DMS79 (cell line): ENCODE measurements around the gene HMGN3.
"Not testable (repeated sequence)": the region's sequence is repeated elsewhere in the genome, so short reads cannot be mapped to it uniquely, and the experiment has no call there.

Experiments used
- DNase-seq: peaks from one replicate; lab custom pipeline; 2025; lab: John Stamatoyannopoulos, UW

HMGN3 gene

DNA sequence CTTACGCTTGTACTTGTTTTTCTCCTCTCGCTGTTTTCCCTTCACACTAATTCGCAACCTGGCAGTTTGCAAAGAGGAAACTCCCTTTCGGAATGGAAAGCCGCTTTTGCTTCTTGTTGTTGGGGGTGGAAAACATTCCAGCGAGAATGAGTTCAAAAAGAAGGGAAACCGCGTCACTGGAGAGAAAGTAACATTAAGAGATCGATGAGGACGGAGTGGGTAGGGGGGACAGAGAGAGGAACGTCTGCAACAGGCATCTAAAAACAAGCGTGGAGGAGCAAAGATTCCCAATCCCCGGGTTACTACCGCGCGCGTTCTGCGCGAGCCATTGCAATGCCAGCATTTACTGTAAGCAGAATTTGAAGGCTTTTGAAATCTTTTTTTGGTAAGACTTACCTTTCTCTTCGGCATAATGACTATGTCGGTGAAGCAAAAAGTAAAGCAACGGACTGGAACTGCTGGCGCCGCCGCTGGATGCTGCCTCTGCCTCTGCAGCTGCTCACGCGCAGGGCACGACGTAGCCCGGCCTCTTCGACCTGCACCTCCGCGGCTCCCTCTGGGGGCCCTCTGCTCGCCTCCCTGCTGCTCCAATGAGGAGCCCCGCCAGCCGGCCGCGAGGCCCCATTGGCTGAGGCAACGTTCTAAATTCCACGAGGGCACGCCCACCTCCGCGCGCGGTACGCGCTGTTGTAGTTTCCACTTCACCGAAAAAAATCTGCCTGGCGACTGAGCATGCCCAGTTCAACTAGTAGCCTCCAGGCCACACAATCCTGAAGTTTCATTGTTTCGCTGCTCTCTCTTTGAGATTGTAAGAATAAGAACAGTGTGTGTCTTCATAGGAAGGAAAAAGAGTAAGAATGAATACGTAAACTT, at the start of gene HMGN3:
Gene HMGN3, minus strand, starts transcription at position 533 of the 873 bp plus-strand sequence.
- DNase-seq = peak; percentile 93

- DNase-seq = no peak
Measured at GRCh38 chr6:79280756-79281155, 46.3 kb upstream of the HMGN3 start.

DNA sequence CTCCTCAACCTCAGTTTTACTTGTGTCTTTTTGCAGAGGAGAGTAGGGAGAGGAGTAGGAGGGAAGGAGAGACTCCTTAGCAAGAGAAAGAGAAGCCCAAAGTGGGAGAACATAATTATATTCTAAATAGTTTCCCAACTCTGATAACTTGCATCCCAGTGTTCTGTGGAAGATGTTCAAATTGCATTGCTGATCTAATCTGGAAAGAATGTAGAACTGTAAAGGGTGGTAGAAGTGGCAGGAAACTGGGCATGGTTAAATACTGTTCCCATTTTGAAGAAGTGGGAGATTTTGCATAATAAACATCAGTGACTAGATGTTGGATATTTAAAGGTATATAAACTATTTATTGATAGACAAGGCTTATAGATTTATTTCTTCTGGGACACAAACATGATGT, 42.6 kb upstream of the HMGN3 start:
- DNase-seq = no peak

GRCh38 chr6:79269877-79270276, 35.4 kb upstream of the HMGN3 start:
- DNase-seq = no peak

- no peak for DNase-seq
Measured at GRCh38 chr6:79267128-79267527, 32.6 kb upstream of the HMGN3 start.

- no peak for DNase-seq
Measured at GRCh38 chr6:79266051-79266450, 31.6 kb upstream of the HMGN3 start.

DNA sequence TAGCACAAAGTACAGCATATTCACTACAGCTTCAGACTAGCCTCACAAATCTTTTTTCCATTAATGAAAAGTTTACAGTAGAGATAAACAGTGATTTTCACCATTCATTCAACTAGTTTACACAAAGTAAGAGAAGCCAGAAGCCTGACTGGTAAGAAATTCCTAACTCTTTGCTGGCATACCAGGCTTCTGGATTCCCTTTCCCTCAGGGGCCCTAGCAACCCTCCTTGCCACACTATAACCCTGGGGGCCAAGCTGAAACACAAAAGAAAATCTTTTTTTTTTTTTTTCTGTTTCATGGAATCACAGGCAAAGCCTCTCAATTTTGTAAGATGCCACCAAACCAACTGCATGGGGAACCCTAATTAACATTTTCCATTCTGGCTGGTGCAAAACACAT, 28.9 kb upstream of the HMGN3 start:
- no peak for DNase-seq

DNA sequence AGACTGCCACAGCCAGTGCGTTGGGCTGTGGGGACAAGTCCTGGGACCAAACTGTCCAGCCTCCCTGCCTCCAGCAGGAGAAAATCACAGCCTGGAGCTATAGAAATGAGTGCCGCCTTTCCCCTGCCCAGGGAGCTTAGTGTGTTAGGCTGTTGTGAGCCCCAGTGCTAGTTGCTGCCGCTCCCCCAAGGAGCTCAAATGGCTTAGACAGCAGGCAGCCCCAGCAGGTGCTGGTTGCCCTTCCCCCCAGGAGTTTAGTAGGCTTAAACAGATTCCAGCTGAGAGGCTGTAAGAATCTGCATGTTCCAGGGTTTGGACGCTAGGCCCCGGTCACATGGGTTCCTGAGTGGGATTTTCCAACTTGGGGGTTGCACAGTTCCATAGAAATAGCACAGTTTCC, 27.2 kb upstream of the HMGN3 start:
- DNase-seq = no peak

- no peak for DNase-seq
Measured at GRCh38 chr6:79260772-79261171, 26.3 kb upstream of the HMGN3 start.

- no peak for DNase-seq
Measured at GRCh38 chr6:79257381-79258205, 23.1 kb upstream of the HMGN3 start.

GRCh38 chr6:79256770-79257169, 22.3 kb upstream of the HMGN3 start:
- not testable (repeated sequence) for DNase-seq

GRCh38 chr6:79255086-79255485, 20.6 kb upstream of the HMGN3 start:
- not testable (repeated sequence) for DNase-seq

DNA sequence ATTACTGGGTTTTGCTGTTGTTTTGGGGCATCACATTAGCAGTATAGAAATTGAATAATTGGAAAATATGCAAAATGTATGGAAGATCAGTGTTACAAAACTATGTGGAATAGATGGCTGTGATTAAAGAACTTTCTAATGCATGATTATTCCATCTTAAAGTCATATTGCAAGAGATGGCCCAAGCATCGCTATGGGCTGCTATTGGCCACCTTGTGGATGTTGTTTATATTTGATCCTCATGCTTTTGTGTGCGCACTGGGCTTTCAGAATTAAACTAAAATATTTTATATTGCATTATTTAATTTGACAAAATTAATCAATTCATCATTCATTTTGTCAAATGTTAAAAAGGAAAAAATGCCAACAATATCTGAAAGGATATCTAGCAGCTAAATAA, 16.1 kb upstream of the HMGN3 start:
- DNase-seq = no peak

- DNase-seq = no peak
Measured at GRCh38 chr6:79250107-79250514, 15.6 kb upstream of the HMGN3 start.

- no peak for DNase-seq
Measured at GRCh38 chr6:79249136-79249535, 14.7 kb upstream of the HMGN3 start.

- no peak for DNase-seq
Measured at GRCh38 chr6:79246891-79247290, 12.4 kb upstream of the HMGN3 start.

GRCh38 chr6:79241228-79241627, 6.7 kb upstream of the HMGN3 start:
- DNase-seq = no peak

GRCh38 chr6:79240509-79240908, 6.0 kb upstream of the HMGN3 start:
- DNase-seq = no peak

- DNase-seq = no peak
Measured at GRCh38 chr6:79239536-79240168, 5.2 kb upstream of the HMGN3 start.

DNA sequence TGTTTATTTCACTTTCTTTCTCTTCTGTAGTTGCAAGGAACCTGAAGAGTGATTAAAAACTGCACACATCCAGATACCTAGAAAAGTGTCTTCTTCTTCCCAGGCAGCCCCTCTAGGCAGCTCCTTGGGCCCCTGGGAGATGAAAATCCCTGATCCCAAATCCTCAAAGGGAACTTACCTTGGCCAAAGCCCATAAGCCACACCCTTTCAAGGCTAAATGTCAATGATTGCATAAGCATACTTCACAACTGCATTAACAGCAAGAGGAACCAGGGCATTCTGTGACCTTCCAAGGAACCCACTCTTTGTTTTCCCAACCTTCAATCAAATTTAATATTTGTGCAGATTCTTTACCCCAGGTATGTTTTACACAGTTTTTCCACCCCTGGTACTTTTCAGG, 4.4 kb upstream of the HMGN3 start:
- no peak for DNase-seq

- DNase-seq = no peak
Measured at GRCh38 chr6:79236711-79237110, 2.2 kb upstream of the HMGN3 start.

GRCh38 chr6:79233611-79234149, 802 bp downstream of the HMGN3 start:
- DNase-seq = peak; percentile 63
